ENCODE data around the gene IGSF21.

IGSF21 gene

GRCh38 chr1:18077657-18078215 is 29.9 kb upstream of the IGSF21 start:
- no peaks in the 10 kb centered on the region; the same call in 1 of the 2 replicates for H3K4me1 ChIP-seq (ENCODE audit: control insufficient read depth, insufficient read depth, low read length)
- H3K36me3 ChIP-seq (ENCODE audit: control insufficient read depth, insufficient read depth, low read length), result no peaks in the 10 kb centered on the region
- H3K27ac ChIP-seq (ENCODE audit: low read length), result no peak overlapping the region
- H3K4me3 ChIP-seq (ENCODE audit: low read length), result no peak overlapping the region
- no CpG with 5 or more reads among the region's 7 CpGs for WGBS (ENCODE audit: insufficient coverage, insufficient read length)
- no peaks in the 10 kb centered on the region for H3K9me3 ChIP-seq (ENCODE audit: control insufficient read depth, insufficient read depth, low read length)
- DNase-seq (ENCODE audit: low read depth, low spot score), result no peak
- no peaks in the 10 kb centered on the region for H3K27me3 ChIP-seq (ENCODE audit: control insufficient read depth, insufficient read depth, low read length)

GRCh38 chr1:18079941-18080735 is 27.5 kb upstream of the IGSF21 start:
- Histone ChIP-seq H3K27me3 (ENCODE audit: control insufficient read depth, insufficient read depth, low read length) (no peaks in the 10 kb centered on the region), H3K9me3 (ENCODE audit: control insufficient read depth, insufficient read depth, low read length) (no peaks in the 10 kb centered on the region), H3K4me1 (ENCODE audit: control insufficient read depth, insufficient read depth, low read length) (no peaks in the 10 kb centered on the region; the same call in 1 of the 2 replicates), H3K27ac (ENCODE audit: low read length) (no peak overlapping the region), H3K36me3 (ENCODE audit: control insufficient read depth, insufficient read depth, low read length) (no peaks in the 10 kb centered on the region), H3K4me3 (ENCODE audit: low read length) (no peak overlapping the region)
- no CpG with 5 or more reads among the region's 31 CpGs for WGBS (ENCODE audit: insufficient coverage, insufficient read length)
- no peak for DNase-seq (ENCODE audit: low read depth, low spot score)

GRCh38 chr1:18085387-18086074 is 22.1 kb upstream of the IGSF21 start:
- Histone ChIP-seq H3K27me3 (ENCODE audit: control insufficient read depth, insufficient read depth, low read length) (no peaks in the 10 kb centered on the region), H3K4me3 (ENCODE audit: low read length) (no peak overlapping the region), H3K27ac (ENCODE audit: low read length) (no peak overlapping the region), H3K9me3 (ENCODE audit: control insufficient read depth, insufficient read depth, low read length) (no peaks in the 10 kb centered on the region), H3K4me1 (ENCODE audit: control insufficient read depth, insufficient read depth, low read length) (peaks cover 3% of the 10 kb centered on the region; the same call in 1 of the 2 replicates), H3K36me3 (ENCODE audit: control insufficient read depth, insufficient read depth, low read length) (no peaks in the 10 kb centered on the region)
- no CpG with 5 or more reads among the region's 5 CpGs for WGBS (ENCODE audit: insufficient coverage, insufficient read length)
- DNase-seq (ENCODE audit: low read depth, low spot score), result no peak

- no peaks in the 10 kb centered on the region for H3K36me3 ChIP-seq (ENCODE audit: control insufficient read depth, insufficient read depth, low read length)
- H3K4me3 ChIP-seq (ENCODE audit: low read length), result no peak overlapping the region
- H3K9me3 ChIP-seq (ENCODE audit: control insufficient read depth, insufficient read depth, low read length), result no peaks in the 10 kb centered on the region
- H3K27ac ChIP-seq (ENCODE audit: low read length), result no peak overlapping the region
- no peak for DNase-seq (ENCODE audit: low read depth, low spot score)
- no peaks in the 10 kb centered on the region for H3K27me3 ChIP-seq (ENCODE audit: control insufficient read depth, insufficient read depth, low read length)
- H3K4me1 ChIP-seq (ENCODE audit: control insufficient read depth, insufficient read depth, low read length), result peaks cover 7% of the 10 kb centered on the region; the same call in 1 of the 2 replicates
- WGBS (ENCODE audit: insufficient coverage, insufficient read length), result no CpG with 5 or more reads among the region's 10 CpGs
These were observed 19.5 kb upstream of the IGSF21 start for GRCh38 chr1:18088077-18088594.

GRCh38 chr1:18089488-18089887 is 18.1 kb upstream of the IGSF21 start:
- no peaks in the 10 kb centered on the region for H3K9me3 ChIP-seq (ENCODE audit: control insufficient read depth, insufficient read depth, low read length)
- no peak overlapping the region for H3K27ac ChIP-seq (ENCODE audit: low read length)
- no peaks in the 10 kb centered on the region for H3K36me3 ChIP-seq (ENCODE audit: control insufficient read depth, insufficient read depth, low read length)
- no CpG with 5 or more reads among the region's 1 CpG for WGBS (ENCODE audit: insufficient coverage, insufficient read length)
- peaks cover 7% of the 10 kb centered on the region; the same call in 1 of the 2 replicates for H3K4me1 ChIP-seq (ENCODE audit: control insufficient read depth, insufficient read depth, low read length)
- no peak overlapping the region for H3K4me3 ChIP-seq (ENCODE audit: low read length)
- H3K27me3 ChIP-seq (ENCODE audit: control insufficient read depth, insufficient read depth, low read length), result no peaks in the 10 kb centered on the region
- DNase-seq (ENCODE audit: low read depth, low spot score), result no peak

- Histone ChIP-seq H3K36me3 (ENCODE audit: control insufficient read depth, insufficient read depth, low read length) (no peaks in the 10 kb centered on the region), H3K4me1 (ENCODE audit: control insufficient read depth, insufficient read depth, low read length) (peaks cover 7% of the 10 kb centered on the region; the same call in 1 of the 2 replicates), H3K27ac (ENCODE audit: low read length) (no peak overlapping the region), H3K4me3 (ENCODE audit: low read length) (no peak overlapping the region), H3K27me3 (ENCODE audit: control insufficient read depth, insufficient read depth, low read length) (no peaks in the 10 kb centered on the region), H3K9me3 (ENCODE audit: control insufficient read depth, insufficient read depth, low read length) (no peaks in the 10 kb centered on the region)
- no CpG with 5 or more reads among the region's 8 CpGs for WGBS (ENCODE audit: insufficient coverage, insufficient read length)
- DNase-seq (ENCODE audit: low read depth, low spot score), result no peak
These were observed 17.0 kb upstream of the IGSF21 start for GRCh38 chr1:18090636-18091035.

GRCh38 chr1:18091660-18092446 is 15.7 kb upstream of the IGSF21 start:
- no peak overlapping the region for H3K27ac ChIP-seq (ENCODE audit: low read length)
- no peaks in the 10 kb centered on the region for H3K36me3 ChIP-seq (ENCODE audit: control insufficient read depth, insufficient read depth, low read length)
- no CpG with 5 or more reads among the region's 7 CpGs for WGBS (ENCODE audit: insufficient coverage, insufficient read length)
- no peaks in the 10 kb centered on the region for H3K27me3 ChIP-seq (ENCODE audit: control insufficient read depth, insufficient read depth, low read length)
- DNase-seq (ENCODE audit: low read depth, low spot score), result no peak
- peaks cover 7% of the 10 kb centered on the region; the same call in 1 of the 2 replicates for H3K4me1 ChIP-seq (ENCODE audit: control insufficient read depth, insufficient read depth, low read length)
- H3K9me3 ChIP-seq (ENCODE audit: control insufficient read depth, insufficient read depth, low read length), result no peaks in the 10 kb centered on the region
- H3K4me3 ChIP-seq (ENCODE audit: low read length), result no peak overlapping the region

GRCh38 chr1:18093193-18093592 is 14.4 kb upstream of the IGSF21 start:
- Histone ChIP-seq H3K27me3 (ENCODE audit: control insufficient read depth, insufficient read depth, low read length) (no peaks in the 10 kb centered on the region), H3K4me3 (ENCODE audit: low read length) (no peak overlapping the region), H3K27ac (ENCODE audit: low read length) (no peak overlapping the region), H3K36me3 (ENCODE audit: control insufficient read depth, insufficient read depth, low read length) (no peaks in the 10 kb centered on the region), H3K4me1 (ENCODE audit: control insufficient read depth, insufficient read depth, low read length) (peaks cover 4% of the 10 kb centered on the region; the same call in 1 of the 2 replicates), H3K9me3 (ENCODE audit: control insufficient read depth, insufficient read depth, low read length) (no peaks in the 10 kb centered on the region)
- no CpG with 5 or more reads among the region's 2 CpGs for WGBS (ENCODE audit: insufficient coverage, insufficient read length)
- DNase-seq (ENCODE audit: low read depth, low spot score), result no peak

GRCh38 chr1:18093646-18094045 is 14.0 kb upstream of the IGSF21 start:
- DNase-seq (ENCODE audit: low read depth, low spot score), result no peak
- peaks cover 4% of the 10 kb centered on the region; the same call in 1 of the 2 replicates for H3K4me1 ChIP-seq (ENCODE audit: control insufficient read depth, insufficient read depth, low read length)
- H3K9me3 ChIP-seq (ENCODE audit: control insufficient read depth, insufficient read depth, low read length), result no peaks in the 10 kb centered on the region
- no peak overlapping the region for H3K4me3 ChIP-seq (ENCODE audit: low read length)
- no peaks in the 10 kb centered on the region for H3K36me3 ChIP-seq (ENCODE audit: control insufficient read depth, insufficient read depth, low read length)
- H3K27ac ChIP-seq (ENCODE audit: low read length), result no peak overlapping the region
- no peaks in the 10 kb centered on the region for H3K27me3 ChIP-seq (ENCODE audit: control insufficient read depth, insufficient read depth, low read length)
- no CpG with 5 or more reads among the region's 2 CpGs for WGBS (ENCODE audit: insufficient coverage, insufficient read length)

GRCh38 chr1:18094096-18094495 is 13.5 kb upstream of the IGSF21 start:
- peaks cover 4% of the 10 kb centered on the region; the same call in 1 of the 2 replicates for H3K4me1 ChIP-seq (ENCODE audit: control insufficient read depth, insufficient read depth, low read length)
- no peaks in the 10 kb centered on the region for H3K9me3 ChIP-seq (ENCODE audit: control insufficient read depth, insufficient read depth, low read length)
- no peak overlapping the region for H3K27ac ChIP-seq (ENCODE audit: low read length)
- no peak overlapping the region for H3K4me3 ChIP-seq (ENCODE audit: low read length)
- no peak for DNase-seq (ENCODE audit: low read depth, low spot score)
- WGBS (ENCODE audit: insufficient coverage, insufficient read length), result no CpG with 5 or more reads among the region's 1 CpG
- H3K36me3 ChIP-seq (ENCODE audit: control insufficient read depth, insufficient read depth, low read length), result no peaks in the 10 kb centered on the region
- no peaks in the 10 kb centered on the region for H3K27me3 ChIP-seq (ENCODE audit: control insufficient read depth, insufficient read depth, low read length)

Data from iPS DF 6.9 (cell line).